Neural cell (in vitro differentiated cells): Measurements from ENCODE around the gene SLCO2B1. TPM values are rescaled to one million over a fixed set of nuclear protein-coding genes. Genes with fewer than 3 reads are reported as not detected.

ENCODE experiments used
- H2AFZ ChIP-seq: fragments of 200-600, 300-800 bp; sonication (generic), shearing (Covaris generic); 2 replicates; pipeline ENCODE4 v1.6.0; 2014; ENCODE audit warnings: low read depth, mild to moderate bottlenecking, antibody characterized with exemption, low read length, moderate library complexity
- H3F3A ChIP-seq: fragments of 200-600 bp; shearing (Covaris generic); 2 replicates; pipeline ENCODE4 v1.6.1; 2016; ENCODE audit warnings: mild to moderate bottlenecking, moderate library complexity, mixed read lengths, antibody characterized with exemption, low read length; ENCODE audit not compliant: insufficient read depth, poor library complexity, severe bottlenecking
- H3K27ac ChIP-seq: fragments of 200-600, 300-800 bp; sonication (generic), shearing (Covaris generic); 2 replicates; pipeline ENCODE4 v1.5.1; 2014; ENCODE audit warnings: mild to moderate bottlenecking, low read length, moderate library complexity
- H3K27me3 ChIP-seq: fragments of 300-800, 200-600 bp; sonication (generic), shearing (Covaris generic); 2 replicates; pipeline ENCODE4 v1.6.0; 2014; ENCODE audit warnings: mild to moderate bottlenecking, low read depth, low read length, moderate library complexity; ENCODE audit not compliant: insufficient read depth
- H3K36me3 ChIP-seq: fragments of 300-800, 200-600 bp; sonication (generic), shearing (Covaris generic); 2 replicates; pipeline ENCODE4 v1.5.1; 2014; ENCODE audit warnings: mild to moderate bottlenecking, antibody characterized with exemption, low read length, moderate library complexity; ENCODE audit not compliant: insufficient read depth
- H3K4me2 ChIP-seq: fragments of 300-800, 200-600 bp; sonication (generic), shearing (Covaris generic); 2 replicates; pipeline ENCODE4 v1.6.0; 2014; ENCODE audit warnings: mild to moderate bottlenecking, low read length
- H3K4me3 ChIP-seq: fragments of 300-800, 200-600 bp; sonication (generic), shearing (Covaris generic); 2 replicates; pipeline ENCODE4 v1.5.1; 2014; ENCODE audit warnings: mild to moderate bottlenecking, low read length, moderate library complexity
- H3K79me2 ChIP-seq: fragments of 200-600 bp; shearing (Covaris generic); replicated peaks from 2 replicates; pipeline ENCODE4 v1.6.0; 2014; ENCODE audit warnings: mild to moderate bottlenecking, low read length, moderate library complexity; ENCODE audit not compliant: insufficient read depth
- H3K9ac ChIP-seq: fragments of 300-800, 200-600 bp; sonication (generic), shearing (Covaris generic); 2 replicates; pipeline ENCODE4 v1.6.1; 2016; ENCODE audit warnings: mild to moderate bottlenecking, low read length, mixed read lengths
- H3K9me2 ChIP-seq: fragments of 200-600 bp; shearing (Covaris generic); 2 replicates; pipeline ENCODE4 v1.6.1; 2016; ENCODE audit warnings: mild to moderate bottlenecking, low read length, mixed read lengths; ENCODE audit not compliant: insufficient read depth
- H3K9me3 ChIP-seq: fragments of 200-600, 300-800 bp; sonication (generic), shearing (Covaris generic); 2 replicates; pipeline ENCODE4 v1.6.1; 2016; ENCODE audit warnings: mild to moderate bottlenecking, mixed run types, low read length, moderate library complexity, mixed read lengths
- H4K20me1 ChIP-seq: fragments of 200-600 bp; shearing (Covaris generic); 2 replicates; pipeline ENCODE4 v1.6.1; 2016; ENCODE audit warnings: mild to moderate bottlenecking, mixed run types; ENCODE audit not compliant: insufficient read depth
- EP300 ChIP-seq: fragments of 450-650 bp; conservative IDR thresholded peaks from 2 replicates; pipeline ENCODE4 v1.6.1; 2014; ENCODE audit warnings: antibody characterized with exemption, mild to moderate bottlenecking, moderate library complexity; ENCODE audit not compliant: poor library complexity, severe bottlenecking
- EZH2 ChIP-seq: fragments of 200-600, 300-800 bp; shearing (Covaris generic), sonication (generic); IDR thresholded peaks from 2 replicates; pipeline ENCODE4 v1.6.1; 2014; ENCODE audit warnings: antibody characterized with exemption, low read length, borderline replicate concordance, mild to moderate bottlenecking; ENCODE audit not compliant: insufficient read depth, poor library complexity, severe bottlenecking
- MXI1 ChIP-seq: fragments of 450-650 bp; conservative IDR thresholded peaks from 2 replicates; pipeline ENCODE4 v1.6.1; 2014; ENCODE audit warnings: antibody characterized with exemption, mild to moderate bottlenecking; ENCODE audit not compliant: poor library complexity, severe bottlenecking
- POLR2AphosphoS5 ChIP-seq: IDR thresholded peaks from 2 replicates; pipeline ENCODE4 v1.6.1; 2012
- RAD21 ChIP-seq: fragments of 450-650 bp; conservative IDR thresholded peaks from 2 replicates; pipeline ENCODE4 v1.6.1; 2014; ENCODE audit warnings: antibody characterized with exemption, mild to moderate bottlenecking, moderate library complexity
- SMC3 ChIP-seq: fragments of 450-650 bp; conservative IDR thresholded peaks from 2 replicates; pipeline ENCODE4 v1.6.1; 2014; ENCODE audit warnings: antibody characterized with exemption, mild to moderate bottlenecking, moderate library complexity; ENCODE audit not compliant: poor library complexity
- TAF1 ChIP-seq: IDR thresholded peaks from 2 replicates; pipeline ENCODE4 v1.6.1; 2012; ENCODE audit warnings: low read depth
- polyA plus RNA-seq: library from polyadenylated mRNA; depleted of rRNA; stranded (reverse); fragments of >200 nt; gene quantifications from 2 replicates; pipeline ENCODE4 v1.2.3, GENCODE V29; 2014
- TF ChIP-seq, protein P1 (sequence below): fragments of 450-650 bp; IDR thresholded peaks from 2 replicates; pipeline ENCODE4 v1.5.1; 2014; ENCODE audit warnings: antibody characterized with exemption, mild to moderate bottlenecking, moderate library complexity; ENCODE audit not compliant: poor library complexity, severe bottlenecking
- TF ChIP-seq, protein P2 (sequence below): IDR thresholded peaks from 2 replicates; pipeline ENCODE4 v1.6.1; 2012; ENCODE audit warnings: borderline replicate concordance

SLCO2B1 gene
- polyA plus RNA-seq, 1 donor from 2014 or later: not detected

DNA sequence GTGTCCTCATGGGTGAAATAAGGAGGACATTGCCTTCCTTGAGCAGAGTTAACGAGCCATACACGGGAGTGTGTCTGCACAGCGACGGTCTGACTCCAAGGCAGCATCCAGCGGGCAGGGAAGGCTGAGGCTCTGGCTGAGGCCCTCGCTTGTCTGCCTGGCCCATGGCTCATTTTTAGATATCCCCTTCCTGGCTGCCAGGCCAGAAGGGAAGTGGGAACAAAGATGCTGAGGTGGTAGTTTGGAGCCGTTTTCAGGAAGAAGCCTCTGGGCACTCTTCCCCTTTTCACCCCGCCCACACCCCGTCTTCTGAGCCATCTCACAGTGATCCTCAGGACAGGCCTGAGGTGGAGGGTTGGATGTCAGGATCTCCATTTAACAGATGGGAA is 3.0 kb upstream of the SLCO2B1 start:
- H3K9me3 ChIP-seq: no peaks in the 10 kb centered on the region
- no peaks in the 10 kb centered on the region for H3K9me2 ChIP-seq
- no peak overlapping the region for H3K27ac ChIP-seq
- no peak overlapping the region for H2AFZ ChIP-seq
- no peaks in the 10 kb centered on the region for H3K36me3 ChIP-seq
- no peaks in the 10 kb centered on the region for H3K79me2 ChIP-seq
- H3K4me2 ChIP-seq: no peak overlapping the region
- no peak overlapping the region for H3K9ac ChIP-seq
- H4K20me1 ChIP-seq: no peaks in the 10 kb centered on the region
- no peaks in the 10 kb centered on the region for H3F3A ChIP-seq
- TF ChIP-seq, protein P1, sequence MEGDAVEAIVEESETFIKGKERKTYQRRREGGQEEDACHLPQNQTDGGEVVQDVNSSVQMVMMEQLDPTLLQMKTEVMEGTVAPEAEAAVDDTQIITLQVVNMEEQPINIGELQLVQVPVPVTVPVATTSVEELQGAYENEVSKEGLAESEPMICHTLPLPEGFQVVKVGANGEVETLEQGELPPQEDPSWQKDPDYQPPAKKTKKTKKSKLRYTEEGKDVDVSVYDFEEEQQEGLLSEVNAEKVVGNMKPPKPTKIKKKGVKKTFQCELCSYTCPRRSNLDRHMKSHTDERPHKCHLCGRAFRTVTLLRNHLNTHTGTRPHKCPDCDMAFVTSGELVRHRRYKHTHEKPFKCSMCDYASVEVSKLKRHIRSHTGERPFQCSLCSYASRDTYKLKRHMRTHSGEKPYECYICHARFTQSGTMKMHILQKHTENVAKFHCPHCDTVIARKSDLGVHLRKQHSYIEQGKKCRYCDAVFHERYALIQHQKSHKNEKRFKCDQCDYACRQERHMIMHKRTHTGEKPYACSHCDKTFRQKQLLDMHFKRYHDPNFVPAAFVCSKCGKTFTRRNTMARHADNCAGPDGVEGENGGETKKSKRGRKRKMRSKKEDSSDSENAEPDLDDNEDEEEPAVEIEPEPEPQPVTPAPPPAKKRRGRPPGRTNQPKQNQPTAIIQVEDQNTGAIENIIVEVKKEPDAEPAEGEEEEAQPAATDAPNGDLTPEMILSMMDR: no peak
- TF ChIP-seq EP300 (no peak), EZH2 (no peak), SMC3 (no peak), MXI1 (no peak), RAD21 (no peak), POLR2AphosphoS5 (no peak), TAF1 (no peak)
- TF ChIP-seq, protein P2, sequence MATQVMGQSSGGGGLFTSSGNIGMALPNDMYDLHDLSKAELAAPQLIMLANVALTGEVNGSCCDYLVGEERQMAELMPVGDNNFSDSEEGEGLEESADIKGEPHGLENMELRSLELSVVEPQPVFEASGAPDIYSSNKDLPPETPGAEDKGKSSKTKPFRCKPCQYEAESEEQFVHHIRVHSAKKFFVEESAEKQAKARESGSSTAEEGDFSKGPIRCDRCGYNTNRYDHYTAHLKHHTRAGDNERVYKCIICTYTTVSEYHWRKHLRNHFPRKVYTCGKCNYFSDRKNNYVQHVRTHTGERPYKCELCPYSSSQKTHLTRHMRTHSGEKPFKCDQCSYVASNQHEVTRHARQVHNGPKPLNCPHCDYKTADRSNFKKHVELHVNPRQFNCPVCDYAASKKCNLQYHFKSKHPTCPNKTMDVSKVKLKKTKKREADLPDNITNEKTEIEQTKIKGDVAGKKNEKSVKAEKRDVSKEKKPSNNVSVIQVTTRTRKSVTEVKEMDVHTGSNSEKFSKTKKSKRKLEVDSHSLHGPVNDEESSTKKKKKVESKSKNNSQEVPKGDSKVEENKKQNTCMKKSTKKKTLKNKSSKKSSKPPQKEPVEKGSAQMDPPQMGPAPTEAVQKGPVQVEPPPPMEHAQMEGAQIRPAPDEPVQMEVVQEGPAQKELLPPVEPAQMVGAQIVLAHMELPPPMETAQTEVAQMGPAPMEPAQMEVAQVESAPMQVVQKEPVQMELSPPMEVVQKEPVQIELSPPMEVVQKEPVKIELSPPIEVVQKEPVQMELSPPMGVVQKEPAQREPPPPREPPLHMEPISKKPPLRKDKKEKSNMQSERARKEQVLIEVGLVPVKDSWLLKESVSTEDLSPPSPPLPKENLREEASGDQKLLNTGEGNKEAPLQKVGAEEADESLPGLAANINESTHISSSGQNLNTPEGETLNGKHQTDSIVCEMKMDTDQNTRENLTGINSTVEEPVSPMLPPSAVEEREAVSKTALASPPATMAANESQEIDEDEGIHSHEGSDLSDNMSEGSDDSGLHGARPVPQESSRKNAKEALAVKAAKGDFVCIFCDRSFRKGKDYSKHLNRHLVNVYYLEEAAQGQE: no peak
- H3K27me3 ChIP-seq: no peaks in the 10 kb centered on the region
- H3K4me3 ChIP-seq: no peak overlapping the region

DNA sequence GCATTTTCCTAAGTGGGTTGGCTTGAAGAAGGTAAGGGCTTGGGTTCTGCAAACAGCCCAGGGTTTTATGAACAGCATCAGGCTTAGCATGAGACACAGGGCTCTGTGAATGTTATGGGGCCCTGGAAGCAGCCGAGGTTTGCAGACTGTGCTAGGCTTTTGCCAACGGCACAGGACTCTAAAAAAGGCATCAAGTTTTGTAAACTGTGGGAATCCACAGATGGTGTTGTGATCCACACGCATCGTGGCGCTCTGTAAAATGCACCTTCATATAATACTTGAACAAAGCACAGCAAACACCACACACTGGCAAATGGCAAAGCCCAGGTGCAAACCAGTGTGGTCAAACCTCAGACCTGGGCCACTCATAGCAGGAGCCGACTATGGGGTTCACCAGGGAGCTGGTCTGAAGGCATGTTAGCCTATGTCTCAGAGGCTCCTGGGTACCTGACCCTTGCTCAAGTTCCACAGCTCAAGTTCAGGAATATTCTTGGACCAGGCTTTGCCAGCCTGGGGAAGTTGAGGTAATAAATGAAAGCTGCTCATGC is 2.4 kb upstream of the SLCO2B1 start:
- no peaks in the 10 kb centered on the region for H3K36me3 ChIP-seq
- no peaks in the 10 kb centered on the region for H3K9me3 ChIP-seq
- H3K79me2 ChIP-seq: no peaks in the 10 kb centered on the region
- no peak overlapping the region for H3K27ac ChIP-seq
- H4K20me1 ChIP-seq: no peaks in the 10 kb centered on the region
- H3K9ac ChIP-seq: no peak overlapping the region
- no peaks in the 10 kb centered on the region for H3K9me2 ChIP-seq
- no peak overlapping the region for H3K4me2 ChIP-seq
- H3K27me3 ChIP-seq: no peaks in the 10 kb centered on the region
- no peak overlapping the region for H2AFZ ChIP-seq
- no peaks in the 10 kb centered on the region for H3F3A ChIP-seq
- TF ChIP-seq EP300: no peak
- TF ChIP-seq SMC3: no peak
- TF ChIP-seq MXI1: no peak
- no peak for TF ChIP-seq EZH2
- no peak for TF ChIP-seq TAF1
- TF ChIP-seq, protein P2: no peak
- no peak for TF ChIP-seq RAD21
- TF ChIP-seq, protein P1: no peak
- TF ChIP-seq POLR2AphosphoS5: no peak
- no peak overlapping the region for H3K4me3 ChIP-seq
